ENCODE measurements around the gene BCKDHA.
"Not testable (repeated sequence)": the region's sequence is repeated elsewhere in the genome, so short reads cannot be mapped to it uniquely, and the experiment has no call there.

BCKDHA gene

DNA sequence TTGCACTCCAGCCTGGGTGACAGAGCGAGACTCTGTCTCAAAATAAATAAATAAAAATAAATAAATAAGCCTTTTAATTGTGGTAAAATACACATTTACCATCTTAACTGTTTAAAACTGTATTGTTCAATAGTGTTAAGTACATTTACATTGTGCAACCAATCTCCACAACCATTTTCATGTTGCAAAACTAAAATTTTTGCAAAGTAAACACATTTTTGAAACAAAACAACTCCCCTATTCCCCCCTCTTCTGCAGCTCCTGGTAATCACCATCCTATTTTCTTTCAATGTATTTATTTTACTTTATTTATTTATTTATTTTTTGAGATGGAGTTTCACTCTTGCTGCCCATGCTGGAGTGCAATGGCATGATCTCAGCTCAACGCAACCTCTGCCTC lies 27.8 kb upstream of the BCKDHA start:
- no peak overlapping the region for H2AFZ ChIP-seq (ENCODE audit: low read depth, low read length, severe bottlenecking)
- no peak overlapping the region for H3K4me2 ChIP-seq (ENCODE audit: low read depth, low read length, poor library complexity, severe bottlenecking)
- no peaks in the 10 kb centered on the region for H3K9me3 ChIP-seq (ENCODE audit: insufficient read depth, low read length)
- H3K4me3 ChIP-seq (ENCODE audit: insufficient read depth, low read length, poor library complexity, severe bottlenecking): no peak overlapping the region
- peaks cover 11% of the 10 kb centered on the region; the same call in 1 of the 2 replicates for H3K79me2 ChIP-seq (ENCODE audit: insufficient read depth, low read length)
- H3K27me3 ChIP-seq (ENCODE audit: low read length): no peaks in the 10 kb centered on the region
- H3K36me3 ChIP-seq (ENCODE audit: low read length): no peaks in the 10 kb centered on the region
- no peaks in the 10 kb centered on the region for H4K20me1 ChIP-seq (ENCODE audit: low read depth, low read length)
- no peaks in the 10 kb centered on the region for H3K9me2 ChIP-seq (replicated peaks; ENCODE audit: insufficient read depth, low read length)
- H3F3A ChIP-seq (ENCODE audit: insufficient read depth): no peaks in the 10 kb centered on the region
- no peak for TF ChIP-seq EZH2phosphoT487 (conservative IDR thresholded peaks at IDR 0.05; ENCODE audit: low read length)
- TF ChIP-seq, protein P1, sequence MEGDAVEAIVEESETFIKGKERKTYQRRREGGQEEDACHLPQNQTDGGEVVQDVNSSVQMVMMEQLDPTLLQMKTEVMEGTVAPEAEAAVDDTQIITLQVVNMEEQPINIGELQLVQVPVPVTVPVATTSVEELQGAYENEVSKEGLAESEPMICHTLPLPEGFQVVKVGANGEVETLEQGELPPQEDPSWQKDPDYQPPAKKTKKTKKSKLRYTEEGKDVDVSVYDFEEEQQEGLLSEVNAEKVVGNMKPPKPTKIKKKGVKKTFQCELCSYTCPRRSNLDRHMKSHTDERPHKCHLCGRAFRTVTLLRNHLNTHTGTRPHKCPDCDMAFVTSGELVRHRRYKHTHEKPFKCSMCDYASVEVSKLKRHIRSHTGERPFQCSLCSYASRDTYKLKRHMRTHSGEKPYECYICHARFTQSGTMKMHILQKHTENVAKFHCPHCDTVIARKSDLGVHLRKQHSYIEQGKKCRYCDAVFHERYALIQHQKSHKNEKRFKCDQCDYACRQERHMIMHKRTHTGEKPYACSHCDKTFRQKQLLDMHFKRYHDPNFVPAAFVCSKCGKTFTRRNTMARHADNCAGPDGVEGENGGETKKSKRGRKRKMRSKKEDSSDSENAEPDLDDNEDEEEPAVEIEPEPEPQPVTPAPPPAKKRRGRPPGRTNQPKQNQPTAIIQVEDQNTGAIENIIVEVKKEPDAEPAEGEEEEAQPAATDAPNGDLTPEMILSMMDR (IDR thresholded peaks at IDR 0.05; ENCODE audit: insufficient read depth, low read length, poor library complexity, severe bottlenecking): no peak
- no peak overlapping the region for H3K9ac ChIP-seq (ENCODE audit: low read length)
- H3K27ac ChIP-seq (ENCODE audit: low read depth, low read length): no peak overlapping the region

DNA sequence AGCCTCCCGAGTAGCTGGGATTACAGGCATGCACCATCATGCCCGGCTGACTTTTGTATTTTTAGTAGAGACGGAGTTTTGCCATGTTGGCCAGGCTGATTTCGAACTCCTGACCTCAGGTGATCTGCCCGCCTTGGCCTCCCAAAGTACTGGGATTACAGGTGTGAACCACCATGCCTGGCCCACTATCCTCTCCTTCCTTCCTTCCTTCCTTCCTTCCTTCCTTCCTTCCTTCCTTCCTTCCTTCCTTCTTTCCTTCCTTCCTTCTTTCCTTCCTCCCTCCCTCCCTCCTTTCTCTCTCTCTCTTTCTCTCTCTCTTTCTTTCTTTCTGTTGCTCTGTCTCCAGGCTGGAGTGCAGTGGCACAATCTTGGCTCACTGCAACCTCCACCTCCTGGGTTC lies 26.5 kb upstream of the BCKDHA start:
- H3K79me2 ChIP-seq (ENCODE audit: insufficient read depth, low read length); H3F3A ChIP-seq (ENCODE audit: insufficient read depth); H3K9me2 ChIP-seq (replicated peaks; ENCODE audit: insufficient read depth, low read length); H3K9ac ChIP-seq (ENCODE audit: low read length); H2AFZ ChIP-seq (ENCODE audit: low read depth, low read length, severe bottlenecking); H3K27me3 ChIP-seq (ENCODE audit: low read length); H3K4me2 ChIP-seq (ENCODE audit: low read depth, low read length, poor library complexity, severe bottlenecking); H4K20me1 ChIP-seq (ENCODE audit: low read depth, low read length); H3K4me3 ChIP-seq (ENCODE audit: insufficient read depth, low read length, poor library complexity, severe bottlenecking); H3K9me3 ChIP-seq (ENCODE audit: insufficient read depth, low read length); H3K27ac ChIP-seq (ENCODE audit: low read depth, low read length); H3K36me3 ChIP-seq (ENCODE audit: low read length): not testable (repeated sequence)

DNA sequence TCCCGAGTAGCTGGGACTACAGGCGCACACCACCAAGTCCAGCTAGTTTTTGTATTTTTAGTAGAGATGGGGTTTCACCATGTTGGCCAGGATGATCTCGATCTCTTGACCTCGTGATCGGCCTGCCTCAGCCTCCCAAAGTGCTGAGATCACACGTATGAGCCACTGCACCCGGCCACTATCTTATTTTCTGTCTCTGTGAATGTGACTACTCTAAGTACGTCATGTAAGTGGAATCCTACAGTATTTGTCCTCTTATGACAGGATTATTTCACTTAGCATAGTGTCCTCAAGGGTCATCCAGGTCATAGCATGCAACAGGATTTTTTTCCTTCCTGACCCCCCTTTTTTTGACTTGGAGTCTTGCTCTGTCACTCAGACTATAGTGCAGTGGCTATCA lies 26.1 kb upstream of the BCKDHA start:
- Histone ChIP-seq H3K36me3 (ENCODE audit: low read length) (no peaks in the 10 kb centered on the region), H3K27me3 (ENCODE audit: low read length) (no peaks in the 10 kb centered on the region), H3K79me2 (ENCODE audit: insufficient read depth, low read length) (no peaks in the 10 kb centered on the region; the same call in 1 of the 2 replicates), H3K4me3 (ENCODE audit: insufficient read depth, low read length, poor library complexity, severe bottlenecking) (no peak overlapping the region), H3K4me2 (ENCODE audit: low read depth, low read length, poor library complexity, severe bottlenecking) (no peak overlapping the region), H3K27ac (ENCODE audit: low read depth, low read length) (no peak overlapping the region), H3F3A (ENCODE audit: insufficient read depth) (no peaks in the 10 kb centered on the region), H3K9me3 (ENCODE audit: insufficient read depth, low read length) (no peaks in the 10 kb centered on the region), H4K20me1 (ENCODE audit: low read depth, low read length) (no peaks in the 10 kb centered on the region), H2AFZ (ENCODE audit: low read depth, low read length, severe bottlenecking) (no peak overlapping the region), H3K9ac (ENCODE audit: low read length) (no peak overlapping the region), H3K9me2 (replicated peaks; ENCODE audit: insufficient read depth, low read length) (no peaks in the 10 kb centered on the region)
- TF ChIP-seq, protein P1 (IDR thresholded peaks at IDR 0.05; ENCODE audit: insufficient read depth, low read length, poor library complexity, severe bottlenecking): no peak
- TF ChIP-seq EZH2phosphoT487 (conservative IDR thresholded peaks at IDR 0.05; ENCODE audit: low read length): no peak

DNA sequence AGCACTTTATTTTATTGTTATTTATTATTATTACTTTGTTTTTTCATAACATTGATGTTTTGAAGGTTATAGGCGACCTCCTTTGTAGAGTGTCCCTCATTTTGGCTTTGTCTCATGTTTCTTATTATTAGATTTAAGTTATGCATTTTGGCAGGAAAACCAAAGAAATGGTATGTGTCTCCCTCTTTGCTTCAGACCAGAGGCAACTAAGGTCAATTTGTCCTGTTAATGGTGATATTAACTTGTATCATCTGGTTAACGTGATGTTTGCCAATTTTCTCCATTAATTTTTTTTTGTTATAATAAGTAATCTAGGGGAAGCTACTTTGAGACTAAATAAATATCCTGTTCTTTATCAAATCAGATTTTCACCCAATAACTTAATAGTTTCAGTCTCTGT lies 25.1 kb upstream of the BCKDHA start:
- Histone ChIP-seq H3K27me3 (ENCODE audit: low read length) (no peaks in the 10 kb centered on the region), H3K9me2 (replicated peaks; ENCODE audit: insufficient read depth, low read length) (no peaks in the 10 kb centered on the region), H3F3A (ENCODE audit: insufficient read depth) (no peaks in the 10 kb centered on the region), H3K36me3 (ENCODE audit: low read length) (no peaks in the 10 kb centered on the region), H3K4me2 (ENCODE audit: low read depth, low read length, poor library complexity, severe bottlenecking) (no peak overlapping the region), H3K79me2 (ENCODE audit: insufficient read depth, low read length) (no peaks in the 10 kb centered on the region; the same call in 1 of the 2 replicates), H3K27ac (ENCODE audit: low read depth, low read length) (no peak overlapping the region), H3K9ac (ENCODE audit: low read length) (no peak overlapping the region), H3K9me3 (ENCODE audit: insufficient read depth, low read length) (no peaks in the 10 kb centered on the region), H4K20me1 (ENCODE audit: low read depth, low read length) (no peaks in the 10 kb centered on the region), H2AFZ (ENCODE audit: low read depth, low read length, severe bottlenecking) (no peak overlapping the region), H3K4me3 (ENCODE audit: insufficient read depth, low read length, poor library complexity, severe bottlenecking) (no peak overlapping the region)
- TF ChIP-seq, protein P1 (IDR thresholded peaks at IDR 0.05; ENCODE audit: insufficient read depth, low read length, poor library complexity, severe bottlenecking): no peak
- no peak for TF ChIP-seq EZH2phosphoT487 (conservative IDR thresholded peaks at IDR 0.05; ENCODE audit: low read length)
